HuH-7.5 (cell line): ENCODE measurements around the gene KCNJ16.

Experiments
- DNase-seq: peaks from one replicate; pipeline ENCODE4 v3.0.0; 2011; ENCODE audit warnings: low spot score

The KCNJ16 gene

GRCh38 chr17:70128727-70129238 is 53.8 kb downstream of the KCNJ16 start:
- DNase-seq = no peak

GRCh38 chr17:70130289-70130688 is 55.3 kb downstream of the KCNJ16 start:
- no peak for DNase-seq

GRCh38 chr17:70132505-70132904 is 57.5 kb downstream of the KCNJ16 start:
- no peak for DNase-seq

- DNase-seq = no peak
Observed at GRCh38 chr17:70134042-70134441, 59.0 kb downstream of the KCNJ16 start.

DNA sequence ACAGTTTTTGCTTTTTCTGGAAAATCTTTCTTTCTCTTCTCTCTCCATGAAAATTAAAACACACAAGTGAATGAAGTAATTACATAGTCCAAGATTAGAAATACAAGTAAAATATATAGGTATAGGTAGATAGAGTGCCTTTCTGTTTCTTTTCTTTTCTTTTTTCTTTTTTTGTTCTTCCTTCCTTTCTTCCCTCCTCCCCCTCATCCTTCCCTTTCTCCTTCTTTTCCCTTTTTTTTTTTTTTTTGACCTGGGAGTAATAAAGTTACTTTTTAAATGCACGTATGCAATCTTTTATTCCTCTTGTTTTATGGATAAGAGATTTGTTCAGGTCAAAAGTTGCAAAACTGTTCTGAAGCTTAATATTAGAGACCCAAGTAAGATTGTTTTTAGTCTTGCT is 59.8 kb downstream of the KCNJ16 start:
- DNase-seq = no peak

GRCh38 chr17:70136131-70136530 is 61.1 kb downstream of the KCNJ16 start:
- no peak for DNase-seq

DNA sequence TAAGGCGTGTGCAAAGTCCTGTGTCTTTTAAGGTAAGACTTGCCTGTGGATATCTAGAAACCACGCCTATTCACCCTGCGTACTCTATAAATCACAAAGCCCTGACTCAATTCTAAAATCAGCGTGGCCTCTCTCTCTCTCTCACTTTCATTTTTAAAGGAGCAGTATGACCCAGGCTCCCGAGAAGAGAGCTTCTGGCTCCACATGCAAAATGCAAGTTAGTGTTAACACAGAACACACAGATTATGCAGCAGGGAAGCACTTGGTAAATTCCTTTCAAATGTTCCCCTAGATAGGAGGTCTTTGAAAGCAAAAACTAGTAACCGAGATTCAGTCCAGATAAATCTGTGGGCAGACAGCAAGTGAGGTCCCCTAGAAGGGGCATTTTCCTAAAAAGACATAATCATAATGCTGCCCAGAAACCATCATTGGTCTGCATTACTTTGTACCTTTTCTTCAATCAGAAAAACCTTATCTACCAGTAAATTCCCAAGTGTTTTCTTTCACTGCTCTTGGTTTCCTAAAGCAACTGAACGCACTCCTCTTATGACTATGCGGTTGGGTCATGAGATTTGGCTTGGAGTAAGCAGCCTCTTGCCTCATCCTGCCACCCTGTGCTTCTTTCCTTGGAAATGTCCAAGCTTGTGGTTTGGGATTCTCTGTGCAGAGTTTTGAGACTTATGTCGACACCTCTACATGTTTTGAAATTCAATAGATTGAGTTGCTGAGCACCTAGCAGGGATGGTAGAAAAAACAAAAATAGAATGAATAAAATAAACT is 62.6 kb downstream of the KCNJ16 start:
- no peak for DNase-seq

GRCh38 chr17:70138291-70138865 is 63.4 kb downstream of the KCNJ16 start:
- no peak for DNase-seq

- DNase-seq = no peak
Observed at GRCh38 chr17:70139449-70139993, 64.5 kb downstream of the KCNJ16 start.

DNA sequence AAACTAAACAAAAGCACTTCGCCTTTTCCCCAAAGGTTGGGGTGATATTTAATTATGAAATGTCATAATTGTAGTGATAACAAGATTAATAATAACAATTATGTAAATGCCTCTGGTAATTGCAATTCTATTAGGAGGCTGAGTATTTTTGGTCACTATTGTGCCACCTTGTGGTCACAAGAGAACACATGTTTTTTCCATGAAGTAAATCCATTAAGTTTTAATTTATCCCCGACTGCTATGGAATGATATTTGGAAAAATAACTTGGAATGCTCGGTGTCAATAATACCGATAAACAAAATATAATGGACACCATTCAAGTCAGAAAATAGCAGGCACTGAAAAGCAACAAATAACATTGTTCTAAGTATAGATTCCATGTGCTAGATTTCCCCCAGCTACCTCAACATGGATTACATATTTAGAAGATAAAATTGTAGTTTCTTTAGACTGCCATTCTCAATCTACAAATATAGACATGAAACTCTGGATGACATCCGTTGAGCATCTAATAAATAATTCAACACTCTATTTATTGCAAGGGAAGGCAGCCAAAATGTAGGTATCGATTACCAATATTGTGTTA is 69.3 kb downstream of the KCNJ16 start:
- DNase-seq = no peak

- DNase-seq = no peak
Observed at GRCh38 chr17:70153210-70153609, 78.2 kb downstream of the KCNJ16 start.

- DNase-seq = no peak
Observed at GRCh38 chr17:70157151-70157550, 82.1 kb downstream of the KCNJ16 start.

DNA sequence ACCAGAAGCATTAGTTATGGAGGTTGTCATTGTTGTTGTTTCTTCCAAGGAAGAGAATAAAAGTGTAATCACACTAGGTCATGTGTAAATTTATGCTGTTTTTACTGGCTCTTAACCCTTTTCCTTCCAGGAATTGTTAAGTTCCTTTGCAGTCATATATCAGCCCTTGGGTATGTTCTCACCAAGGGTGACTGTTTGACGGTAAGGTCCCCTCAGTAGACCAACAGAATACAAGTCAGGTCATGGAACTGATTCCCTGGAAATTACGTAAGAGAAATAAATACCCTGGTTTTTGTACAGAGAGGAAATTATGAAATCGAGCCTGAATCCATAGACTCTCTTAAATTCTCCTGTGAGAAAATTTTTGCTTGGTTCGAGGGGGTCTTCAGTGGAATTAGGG is 83.2 kb downstream of the KCNJ16 start:
- DNase-seq = no peak

GRCh38 chr17:70158591-70158990 is 83.6 kb downstream of the KCNJ16 start:
- no peak for DNase-seq

GRCh38 chr17:70159980-70160379 is 85.0 kb downstream of the KCNJ16 start:
- DNase-seq = no peak

DNA sequence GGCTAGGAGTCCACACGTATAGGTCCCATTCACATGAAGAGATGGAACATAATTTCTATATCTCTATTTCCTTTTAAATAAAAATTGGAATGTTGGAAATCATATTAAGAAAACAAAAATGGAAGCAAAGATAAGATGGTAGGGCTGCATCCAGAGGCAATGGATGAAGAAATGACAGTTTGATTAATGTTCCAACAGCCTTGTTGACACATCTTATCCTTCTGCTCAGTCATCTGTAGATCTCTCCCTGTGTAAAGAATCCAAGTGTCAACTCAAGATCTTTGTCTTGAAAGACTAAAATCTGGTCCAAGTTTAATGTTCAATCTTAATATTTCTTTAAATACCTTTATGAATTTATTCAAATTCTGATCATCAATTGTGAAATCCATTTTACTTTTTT is 86.5 kb downstream of the KCNJ16 start:
- DNase-seq = no peak

DNA sequence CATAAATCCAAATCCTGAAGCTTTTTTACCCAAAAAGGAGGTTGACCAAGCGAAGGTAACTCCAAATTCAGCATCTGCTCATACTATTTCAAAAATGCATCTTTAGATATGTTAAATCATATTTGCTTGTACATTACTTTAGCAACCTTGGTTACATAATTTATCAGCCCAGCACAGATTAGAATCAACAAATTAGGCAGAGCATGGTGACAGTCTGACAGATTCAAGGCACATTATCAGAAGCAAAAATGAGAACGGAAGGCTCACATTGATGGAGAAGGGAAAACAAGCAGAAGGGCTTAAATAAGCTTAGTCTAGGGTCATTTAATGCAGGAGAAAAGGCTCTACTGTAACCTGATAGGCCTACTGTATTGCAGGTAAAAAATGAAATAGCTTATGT is 90.4 kb downstream of the KCNJ16 start:
- DNase-seq = no peak

DNA sequence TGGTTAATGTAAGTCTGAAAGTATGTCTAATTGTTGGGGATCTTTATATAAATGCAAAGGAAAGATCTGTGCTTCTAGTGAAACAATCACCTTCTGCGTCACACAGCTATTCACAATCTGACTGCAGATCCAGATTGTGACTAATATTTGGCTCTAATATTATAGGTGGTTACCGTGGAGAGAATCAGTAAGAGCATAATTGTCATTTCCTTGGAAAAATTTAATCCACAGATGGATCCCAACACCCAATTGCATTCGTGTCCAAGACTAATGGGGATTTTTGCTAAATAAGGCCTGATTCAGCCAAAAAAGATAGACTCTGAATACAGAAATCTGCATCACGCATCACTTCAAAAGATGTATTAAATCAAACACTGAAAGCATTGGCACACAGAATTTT is 91.6 kb downstream of the KCNJ16 start:
- no peak for DNase-seq

DNA sequence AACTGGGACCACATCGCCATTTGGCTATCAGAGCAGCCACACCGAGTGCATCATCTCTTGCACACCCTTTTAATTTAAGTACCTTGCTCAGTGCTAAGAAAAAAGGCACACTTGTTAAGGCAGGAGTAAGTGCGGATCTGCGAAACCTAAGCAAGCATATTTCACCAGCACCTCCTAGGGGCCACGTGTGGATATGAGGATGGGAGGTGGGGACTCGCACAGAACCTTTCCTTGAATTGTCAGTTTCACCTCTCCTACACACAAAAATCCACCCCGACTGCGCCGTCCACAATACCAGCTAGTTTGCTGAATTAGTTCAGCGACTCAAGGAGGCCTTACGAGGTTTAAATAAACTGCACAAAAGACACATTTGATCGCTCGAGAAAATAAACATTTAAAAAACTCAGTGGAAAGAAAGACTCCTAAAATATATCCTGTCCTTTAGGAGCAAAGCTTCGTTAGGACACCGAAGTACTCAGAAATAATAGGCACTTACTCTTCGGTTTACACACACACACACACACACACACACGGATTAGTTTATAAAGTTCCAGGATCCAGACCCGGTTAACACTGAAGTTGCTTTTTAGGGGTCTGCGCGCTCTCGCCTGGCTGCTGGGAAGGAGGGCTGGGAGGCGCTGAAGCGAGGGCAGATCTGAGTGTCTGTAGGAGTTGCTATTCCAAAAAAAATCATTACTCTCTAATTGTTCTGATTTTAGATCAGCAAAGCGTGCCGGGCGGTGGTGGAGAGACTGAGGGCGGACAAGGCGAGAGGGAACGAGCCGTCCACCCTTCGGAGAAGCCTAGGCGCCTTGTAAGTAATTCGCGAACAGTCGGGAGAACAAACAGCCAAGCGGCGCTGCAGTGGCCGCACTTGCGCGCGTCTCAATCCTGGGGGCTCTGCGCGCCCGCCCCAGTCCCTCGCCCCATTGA is 93.3 kb downstream of the KCNJ16 start:
- DNase-seq = no peak

- DNase-seq = peak; percentile 29
Observed at GRCh38 chr17:70168977-70169708, 94.1 kb downstream of the KCNJ16 start, which contains the start of gene KCNJ2. Gene KCNJ2 (plus strand): TSS chr17:70169532. CDS start chr17:70175040, 5,508 bp downstream.
